Chondrocyte (in vitro differentiated cells): ENCODE results near the gene SCARB2. TPM values are rescaled to one million over a fixed set of nuclear protein-coding genes. Genes with fewer than 3 reads are reported as not detected.

Source experiments
- DNase-seq: peaks from one replicate; pipeline ENCODE4 v3.0.0; 2021; ENCODE audit warnings: mixed read lengths, low spot score
- H3K27ac Mint-ChIP-seq: one replicate; pipeline ENCODE4 v1.8.0; 2021; ENCODE audit warnings: mild to moderate bottlenecking, moderate library complexity, mixed read lengths; ENCODE audit not compliant: unreplicated experiment
- H3K27me3 Mint-ChIP-seq: 2 replicates; pipeline ENCODE4 v1.8.0; 2021; ENCODE audit warnings: low read depth, mixed read lengths
- H3K36me3 Mint-ChIP-seq: 2 replicates; pipeline ENCODE4 v1.8.0; 2021; ENCODE audit warnings: low read depth, mixed read lengths
- H3K4me1 Mint-ChIP-seq: 2 replicates; pipeline ENCODE4 v1.8.0; 2021; ENCODE audit warnings: low read depth, mild to moderate bottlenecking, mixed read lengths
- H3K4me3 Mint-ChIP-seq: one replicate; pipeline ENCODE4 v1.8.0; 2021; ENCODE audit warnings: mild to moderate bottlenecking, moderate library complexity, mixed read lengths; ENCODE audit not compliant: unreplicated experiment
- H3K9me3 Mint-ChIP-seq: 2 replicates; pipeline ENCODE4 v1.8.0; 2021; ENCODE audit warnings: low read depth, mixed read lengths
- total RNA-seq: library from RNA; stranded (reverse); gene quantifications from 3 replicates; pipeline ENCODE4 v1.2.1, GENCODE V29; 2021
- TF ChIP-seq, protein P1 (sequence below): fragments of 200-600 bp; sonication (generic); IDR thresholded peaks from 2 replicates; pipeline ENCODE4 v1.5.0; 2021; ENCODE audit warnings: antibody characterized with exemption, mild to moderate bottlenecking, moderate library complexity

The SCARB2 gene
- total RNA-seq, 1 donor from 2014 or later, result 155 TPM

DNA sequence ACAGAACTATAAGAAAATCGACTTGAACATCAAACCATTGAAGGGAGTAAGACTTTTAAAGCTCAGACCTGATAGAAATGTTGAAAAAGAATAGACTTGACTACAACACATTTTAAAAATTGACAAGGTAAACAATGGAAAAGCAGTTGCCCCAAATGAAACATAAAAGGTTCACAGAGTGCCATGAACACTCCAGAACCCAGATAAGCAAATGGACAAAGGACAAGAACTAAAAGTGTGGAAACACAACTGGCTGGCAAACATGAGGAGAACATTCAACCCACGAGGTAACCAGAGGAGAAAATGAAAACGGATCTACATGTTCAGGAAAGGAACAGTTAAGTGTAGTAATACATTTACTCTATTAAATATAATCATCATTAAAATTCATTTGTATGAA lies 26.5 kb downstream of the SCARB2 start:
- Mint-ChIP-seq H3K9me3 (no peaks in the 10 kb centered on the region), H3K27ac (peak overlapping the region; percentile 47), H3K36me3 (peaks cover 13% of the 10 kb centered on the region), H3K4me1 (peaks cover 39% of the 10 kb centered on the region), H3K27me3 (no peaks in the 10 kb centered on the region), H3K4me3 (no peak overlapping the region)
- no peak for DNase-seq
- TF ChIP-seq, protein P1, sequence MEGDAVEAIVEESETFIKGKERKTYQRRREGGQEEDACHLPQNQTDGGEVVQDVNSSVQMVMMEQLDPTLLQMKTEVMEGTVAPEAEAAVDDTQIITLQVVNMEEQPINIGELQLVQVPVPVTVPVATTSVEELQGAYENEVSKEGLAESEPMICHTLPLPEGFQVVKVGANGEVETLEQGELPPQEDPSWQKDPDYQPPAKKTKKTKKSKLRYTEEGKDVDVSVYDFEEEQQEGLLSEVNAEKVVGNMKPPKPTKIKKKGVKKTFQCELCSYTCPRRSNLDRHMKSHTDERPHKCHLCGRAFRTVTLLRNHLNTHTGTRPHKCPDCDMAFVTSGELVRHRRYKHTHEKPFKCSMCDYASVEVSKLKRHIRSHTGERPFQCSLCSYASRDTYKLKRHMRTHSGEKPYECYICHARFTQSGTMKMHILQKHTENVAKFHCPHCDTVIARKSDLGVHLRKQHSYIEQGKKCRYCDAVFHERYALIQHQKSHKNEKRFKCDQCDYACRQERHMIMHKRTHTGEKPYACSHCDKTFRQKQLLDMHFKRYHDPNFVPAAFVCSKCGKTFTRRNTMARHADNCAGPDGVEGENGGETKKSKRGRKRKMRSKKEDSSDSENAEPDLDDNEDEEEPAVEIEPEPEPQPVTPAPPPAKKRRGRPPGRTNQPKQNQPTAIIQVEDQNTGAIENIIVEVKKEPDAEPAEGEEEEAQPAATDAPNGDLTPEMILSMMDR, result no peak

DNA sequence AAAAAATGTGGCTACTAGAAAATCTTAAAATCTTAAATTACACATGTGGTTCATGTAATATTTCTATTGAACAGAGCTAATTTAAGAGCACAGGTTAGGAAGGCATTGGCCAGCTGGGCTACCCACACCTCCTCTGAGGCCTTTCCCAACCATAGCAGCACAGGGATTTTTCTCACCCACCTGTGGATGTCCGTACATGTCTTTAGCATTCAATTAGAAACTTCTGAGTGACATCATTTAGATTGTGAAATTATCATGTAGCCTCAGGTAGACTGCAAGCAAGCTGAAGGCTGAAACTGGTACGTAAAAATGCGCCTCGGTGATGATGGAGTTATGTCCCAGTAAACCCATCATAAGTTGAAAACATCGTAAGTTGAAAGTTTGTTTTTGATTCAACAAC lies 31.2 kb downstream of the SCARB2 start:
- H3K27me3 Mint-ChIP-seq, result no peaks in the 10 kb centered on the region
- no peak overlapping the region for H3K27ac Mint-ChIP-seq
- H3K36me3 Mint-ChIP-seq, result peaks cover 3% of the 10 kb centered on the region
- H3K4me1 Mint-ChIP-seq, result peaks cover 32% of the 10 kb centered on the region
- DNase-seq, result no peak
- H3K9me3 Mint-ChIP-seq, result no peaks in the 10 kb centered on the region
- H3K4me3 Mint-ChIP-seq, result no peak overlapping the region
- TF ChIP-seq, protein P1, result no peak

DNA sequence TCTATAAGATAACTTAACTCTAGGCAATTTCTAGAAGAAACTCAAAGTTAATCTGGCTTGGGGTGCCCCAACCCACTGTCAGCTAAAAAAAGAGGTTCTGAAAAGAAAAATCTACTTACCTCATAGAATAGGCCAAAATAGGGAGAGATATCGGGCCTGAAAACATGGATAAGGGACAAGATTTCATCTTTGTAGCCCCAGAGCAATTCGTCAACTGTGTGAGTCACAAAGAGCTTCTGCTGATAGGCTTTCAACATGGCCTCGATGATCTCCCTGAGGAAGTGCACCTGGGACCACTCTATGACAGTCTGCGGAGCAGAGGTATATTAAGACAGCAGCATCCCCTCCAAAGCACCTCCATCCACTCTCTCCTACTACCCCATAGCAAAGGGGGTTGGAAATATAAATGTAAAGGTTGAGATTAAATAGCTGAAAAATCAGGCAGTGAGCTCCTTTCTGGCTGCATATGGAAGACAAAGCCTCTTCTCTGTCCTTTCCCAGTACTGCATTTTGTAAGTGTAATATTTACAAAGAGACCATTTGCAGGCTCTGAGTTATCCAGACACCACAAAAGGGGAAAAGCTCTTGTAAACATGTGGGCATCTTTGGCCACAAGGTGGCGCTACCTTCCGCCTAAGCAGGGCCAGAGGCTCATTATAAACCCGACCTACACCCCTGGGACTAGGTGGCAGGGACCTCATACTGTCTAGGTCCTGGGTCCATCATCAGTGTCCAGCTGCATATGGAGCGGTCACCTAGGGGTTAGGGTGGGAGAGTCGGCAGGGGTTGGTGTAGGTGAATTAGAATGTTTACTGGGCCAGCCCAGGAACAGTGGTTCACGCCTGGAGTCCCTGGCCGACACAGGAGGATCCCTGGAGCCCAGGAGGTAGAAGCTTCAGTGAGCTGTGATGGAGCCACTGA lies 34.0 kb downstream of the SCARB2 start:
- Mint-ChIP-seq H3K4me3 (no peak overlapping the region), H3K27ac (no peak overlapping the region), H3K4me1 (peaks cover 27% of the 10 kb centered on the region), H3K36me3 (peaks cover 7% of the 10 kb centered on the region), H3K27me3 (no peaks in the 10 kb centered on the region), H3K9me3 (no peaks in the 10 kb centered on the region)
- TF ChIP-seq, protein P1, result peak; percentile 98
- no peak for DNase-seq

DNA sequence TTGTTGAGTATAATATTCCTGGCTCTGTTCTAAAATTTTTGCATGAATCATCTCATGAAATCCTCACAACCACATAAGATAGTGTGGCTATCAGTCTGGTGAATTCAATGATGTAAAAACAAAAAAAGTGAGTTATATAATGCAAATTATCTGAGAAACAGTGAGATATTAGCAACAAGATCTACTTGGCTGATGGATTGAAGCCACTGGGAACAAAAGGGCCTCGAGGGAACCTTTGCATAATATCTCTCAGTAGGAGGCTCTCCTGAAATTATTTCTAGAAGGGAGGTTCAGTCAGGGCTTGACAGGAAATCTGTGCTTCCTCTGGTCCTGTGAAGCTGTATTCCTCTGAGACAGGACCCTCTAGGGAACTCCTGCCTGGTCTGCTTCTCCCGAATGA lies 35.3 kb downstream of the SCARB2 start:
- DNase-seq, result no peak
- TF ChIP-seq, protein P1, result no peak
- peaks cover 17% of the 10 kb centered on the region for H3K4me1 Mint-ChIP-seq

DNA sequence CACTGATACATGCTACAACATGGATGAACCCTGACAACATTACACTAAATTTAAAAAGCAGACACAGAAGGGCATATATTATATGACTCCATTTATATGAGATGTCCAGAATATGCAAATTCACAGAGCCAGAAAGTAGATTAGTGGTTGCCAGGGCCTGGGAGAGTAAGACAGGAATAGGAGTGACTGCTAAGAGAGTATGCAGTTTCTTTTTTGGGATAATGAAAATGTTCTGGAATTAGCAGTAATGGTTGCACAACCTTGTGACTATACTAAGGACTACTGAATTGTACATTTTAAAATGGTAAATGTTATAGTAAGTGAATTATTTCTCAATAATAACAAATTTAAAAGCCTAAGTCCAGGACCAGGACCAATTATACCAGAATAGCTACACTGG lies 35.9 kb downstream of the SCARB2 start:
- DNase-seq, result no peak
- no peak overlapping the region for H3K27ac Mint-ChIP-seq
- peaks cover 17% of the 10 kb centered on the region for H3K36me3 Mint-ChIP-seq
- peaks cover 17% of the 10 kb centered on the region for H3K4me1 Mint-ChIP-seq
- TF ChIP-seq, protein P1, result no peak
- no peaks in the 10 kb centered on the region for H3K9me3 Mint-ChIP-seq
- H3K4me3 Mint-ChIP-seq, result no peak overlapping the region
- no peaks in the 10 kb centered on the region for H3K27me3 Mint-ChIP-seq

More for the DNA sequence above, 35.3 kb downstream of the SCARB2 start:
- Mint-ChIP-seq H3K27me3 (no peaks in the 10 kb centered on the region), H3K27ac (no peak overlapping the region), H3K9me3 (no peaks in the 10 kb centered on the region), H3K36me3 (peaks cover 13% of the 10 kb centered on the region), H3K4me3 (no peak overlapping the region)
